SJCRH30 (cell line): Measurements from ENCODE around the gene LMNA. TPM values are rescaled to one million over a fixed set of nuclear protein-coding genes. Genes with fewer than 3 reads are reported as not detected.
"Not testable (repeated sequence)": the region's sequence is repeated elsewhere in the genome, so short reads cannot be mapped to it uniquely, and the experiment has no call there.

Experiments used
- DNase-seq, 2 experiments: peaks; one replicate each; pipeline ENCODE4 v3.0.0-alpha.2; 2015 to 2020
- H3K27ac ChIP-seq: fragments of 250-450 bp; sonication (Bioruptor Pico); 2 replicates; pipeline ENCODE4 v1.5.1; 2020; ENCODE audit warnings: mild to moderate bottlenecking, moderate library complexity
- H3K27me3 ChIP-seq: fragments of 250-450 bp; sonication (Bioruptor Pico); 2 replicates; pipeline ENCODE4 v1.5.1; 2020; ENCODE audit warnings: mild to moderate bottlenecking, moderate library complexity
- H3K36me3 ChIP-seq: fragments of 250-450 bp; sonication (Bioruptor Pico); 2 replicates; pipeline ENCODE4 v1.5.1; 2020; ENCODE audit warnings: mild to moderate bottlenecking, moderate library complexity
- H3K4me1 ChIP-seq: fragments of 250-450 bp; sonication (Bioruptor Pico); 2 replicates; pipeline ENCODE4 v1.5.1; 2020; ENCODE audit warnings: mild to moderate bottlenecking, moderate library complexity
- H3K4me3 ChIP-seq: fragments of 250-450 bp; sonication (Bioruptor Pico); 2 replicates; pipeline ENCODE4 v1.5.1; 2020; ENCODE audit warnings: mild to moderate bottlenecking, moderate library complexity
- H3K9me3 ChIP-seq: fragments of 250-450 bp; sonication (Bioruptor Pico); replicated peaks from 2 replicates; pipeline ENCODE4 v1.5.1; 2020; ENCODE audit warnings: mild to moderate bottlenecking, moderate library complexity
- total RNA-seq: library from RNA; depleted of rRNA; stranded (reverse); fragments of >200 nt; shearing (Covaris generic); gene quantifications from 2 replicates; pipeline ENCODE4 v1.2.3, GENCODE V29; 2014; rRNA removed

The LMNA gene
- 113 and 114 TPM in 2 replicates for total RNA-seq

DNA sequence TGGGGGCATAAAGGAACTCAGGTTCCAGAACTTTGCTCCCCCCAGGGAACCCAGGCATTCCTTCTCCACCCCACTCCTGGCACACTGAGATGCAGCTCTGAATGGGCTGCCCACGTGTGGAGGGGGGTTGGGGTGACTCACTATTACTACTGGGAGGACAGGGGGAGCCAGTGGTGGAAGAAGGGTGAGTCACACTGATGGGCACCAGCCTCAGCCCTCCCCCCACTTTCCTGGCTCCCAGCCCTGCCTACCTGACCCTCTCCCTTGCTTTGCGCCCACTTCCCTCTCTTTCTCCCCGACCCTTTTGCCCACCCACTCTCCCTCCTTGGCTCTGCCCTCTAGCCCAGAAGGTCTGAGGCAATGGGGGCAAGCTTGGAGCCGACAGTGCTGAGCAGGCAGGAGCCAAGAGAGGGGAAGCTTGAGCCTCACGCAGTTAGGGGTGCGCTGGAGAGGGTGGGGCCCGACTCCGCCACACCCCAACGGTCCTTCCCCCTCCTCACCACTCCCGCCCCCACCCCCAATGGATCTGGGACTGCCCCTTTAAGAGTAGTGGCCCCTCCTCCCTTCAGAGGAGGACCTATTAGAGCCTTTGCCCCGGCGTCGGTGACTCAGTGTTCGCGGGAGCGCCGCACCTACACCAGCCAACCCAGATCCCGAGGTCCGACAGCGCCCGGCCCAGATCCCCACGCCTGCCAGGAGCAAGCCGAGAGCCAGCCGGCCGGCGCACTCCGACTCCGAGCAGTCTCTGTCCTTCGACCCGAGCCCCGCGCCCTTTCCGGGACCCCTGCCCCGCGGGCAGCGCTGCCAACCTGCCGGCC is at the start of gene LMNA:
TSS of gene LMNA (plus strand) at position 611 of the 818 bp plus-strand sequence. CDS start 208 bp downstream, outside the sequence.
- H3K4me3 ChIP-seq, result peak within 1 kb of the TSS; percentile 76
- DNase-seq, result peak; percentile 85 to 90
- no peaks in the 10 kb centered on the region for H3K9me3 ChIP-seq
- H3K27ac ChIP-seq, result peak within 1 kb of the TSS; percentile 56
- H3K36me3 ChIP-seq, result no peaks in the 10 kb centered on the region
- peaks cover 43% of the 10 kb centered on the region for H3K4me1 ChIP-seq
- H3K27me3 ChIP-seq, result no peaks in the 10 kb centered on the region

DNA sequence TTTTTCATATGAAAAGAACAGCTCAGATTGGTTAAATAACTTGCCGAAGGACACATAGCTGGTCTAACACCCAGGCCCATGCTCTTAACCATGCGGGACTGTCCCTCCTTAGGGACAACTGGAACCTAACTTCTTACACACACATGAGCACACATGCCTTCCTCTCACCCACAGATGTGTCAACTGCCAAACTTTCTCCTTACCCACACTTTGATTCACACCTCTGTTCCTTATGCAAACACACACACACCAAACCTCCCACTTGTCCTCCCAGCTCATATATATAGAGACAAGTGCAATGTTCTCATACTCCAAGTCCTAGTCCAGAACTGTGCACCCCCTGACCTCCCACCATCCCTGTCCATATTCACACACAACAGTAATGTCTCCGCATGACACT is 49.3 kb upstream of the LMNA start:
- no peak overlapping the region for H3K27ac ChIP-seq
- H3K36me3 ChIP-seq, result no peaks in the 10 kb centered on the region
- no peak overlapping the region for H3K4me3 ChIP-seq
- DNase-seq, result no peak
- H3K4me1 ChIP-seq, result 0 out of 2 replicates have a peak, but pooled peaks cover 3% of the 10 kb centered on the region
- H3K27me3 ChIP-seq, result no peaks in the 10 kb centered on the region
- H3K9me3 ChIP-seq, result no peaks in the 10 kb centered on the region

DNA sequence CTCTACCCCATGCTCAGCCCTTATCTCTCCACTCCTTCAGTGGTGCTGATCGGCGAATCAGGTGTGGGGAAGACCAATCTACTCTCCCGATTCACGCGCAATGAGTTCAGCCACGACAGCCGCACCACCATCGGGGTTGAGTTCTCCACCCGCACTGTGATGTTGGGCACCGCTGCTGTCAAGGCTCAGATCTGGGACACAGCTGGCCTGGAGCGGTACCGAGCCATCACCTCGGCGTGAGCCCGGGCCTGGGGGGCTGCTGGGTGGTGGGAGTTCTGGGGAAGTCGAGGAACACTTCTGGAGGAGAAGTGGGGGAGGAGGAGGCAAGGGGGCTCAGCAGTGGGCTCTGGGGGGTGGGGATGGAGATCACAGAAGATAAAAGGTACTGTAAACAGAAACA is 48.6 kb upstream of the LMNA start:
- Histone ChIP-seq H3K4me3 (no peak overlapping the region), H3K27me3 (no peaks in the 10 kb centered on the region), H3K9me3 (no peaks in the 10 kb centered on the region), H3K36me3 (no peaks in the 10 kb centered on the region), H3K27ac (no peak overlapping the region), H3K4me1 (0 out of 2 replicates have a peak, but pooled peaks cover 3% of the 10 kb centered on the region)
- no peak for DNase-seq

DNA sequence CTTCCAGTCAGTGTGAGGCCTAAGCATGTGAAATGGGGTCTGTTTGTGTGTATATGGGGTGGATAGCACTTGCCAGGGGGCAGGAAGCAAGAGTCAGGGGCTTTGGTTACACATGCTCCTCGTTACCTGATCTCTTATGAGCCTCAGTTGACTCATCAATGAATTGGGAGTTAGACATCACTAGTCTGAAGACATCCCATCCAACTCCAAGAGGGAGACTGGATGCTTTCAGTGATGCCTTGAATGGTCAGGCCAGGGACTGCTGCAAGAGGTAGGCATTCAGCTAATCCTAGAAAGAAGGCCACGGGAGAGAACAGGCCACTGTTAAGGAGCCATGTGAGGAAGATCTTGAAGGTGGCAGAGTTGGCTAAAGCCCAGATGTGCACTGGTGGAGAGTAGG is 47.2 kb upstream of the LMNA start:
- Histone ChIP-seq H3K27ac (no peak overlapping the region), H3K9me3 (no peaks in the 10 kb centered on the region), H3K27me3 (no peaks in the 10 kb centered on the region), H3K4me1 (0 out of 2 replicates have a peak, but pooled peaks cover 3% of the 10 kb centered on the region), H3K4me3 (no peak overlapping the region), H3K36me3 (no peaks in the 10 kb centered on the region)
- DNase-seq, result no peak

DNA sequence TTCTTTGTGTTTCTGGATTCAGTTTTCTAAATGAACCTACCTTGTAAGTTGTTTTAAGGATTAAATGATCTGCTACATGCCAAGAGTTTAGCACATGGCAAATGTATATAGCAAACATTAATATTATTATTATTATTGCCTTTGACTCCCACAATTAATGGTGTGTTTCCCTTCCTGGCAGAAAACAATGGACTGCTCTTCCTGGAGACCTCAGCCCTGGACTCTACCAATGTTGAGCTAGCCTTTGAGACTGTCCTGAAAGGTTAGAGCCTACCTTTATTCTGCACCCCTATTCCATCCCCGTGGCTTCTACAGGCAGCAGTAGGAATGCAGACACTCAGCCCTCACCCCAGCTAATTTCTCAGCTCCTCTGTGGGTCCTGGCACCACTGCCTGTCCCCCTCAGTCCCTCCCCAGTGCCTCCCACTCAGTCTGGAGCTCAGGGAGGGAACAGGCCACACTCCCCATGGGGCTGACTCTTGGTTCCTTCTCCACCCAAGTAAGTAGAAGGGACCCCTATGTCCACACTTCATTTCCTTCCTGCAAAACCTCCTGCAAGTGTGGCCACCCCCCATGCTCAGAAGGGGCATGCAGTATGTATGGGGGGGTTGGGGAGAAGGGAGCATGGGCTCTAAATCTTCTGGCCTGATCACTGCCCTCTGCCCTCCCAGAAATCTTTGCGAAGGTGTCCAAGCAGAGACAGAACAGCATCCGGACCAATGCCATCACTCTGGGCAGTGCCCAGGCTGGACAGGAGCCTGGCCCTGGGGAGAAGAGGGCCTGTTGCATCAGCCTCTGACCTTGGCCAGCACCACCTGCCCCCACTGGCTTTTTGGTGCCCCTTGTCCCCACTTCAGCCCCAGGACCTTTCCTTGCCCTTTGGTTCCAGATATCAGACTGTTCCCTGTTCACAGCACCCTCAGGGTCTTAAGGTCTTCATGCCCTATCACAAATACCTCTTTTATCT is 44.7 kb upstream of the LMNA start:
- no peak overlapping the region for H3K27ac ChIP-seq
- H3K27me3 ChIP-seq, result no peaks in the 10 kb centered on the region
- no peaks in the 10 kb centered on the region for H3K9me3 ChIP-seq
- H3K4me1 ChIP-seq, result no peaks in the 10 kb centered on the region
- H3K36me3 ChIP-seq, result no peaks in the 10 kb centered on the region
- DNase-seq, result no peak
- H3K4me3 ChIP-seq, result no peak overlapping the region

GRCh38 chr1:156070548-156070947 is 44.0 kb upstream of the LMNA start:
- Histone ChIP-seq H3K27ac (no peak overlapping the region), H3K4me1 (no peaks in the 10 kb centered on the region), H3K9me3 (no peaks in the 10 kb centered on the region), H3K36me3 (no peaks in the 10 kb centered on the region), H3K27me3 (no peaks in the 10 kb centered on the region), H3K4me3 (no peak overlapping the region)
- peak in 1 of 2 experiments; percentile 31 for DNase-seq

DNA sequence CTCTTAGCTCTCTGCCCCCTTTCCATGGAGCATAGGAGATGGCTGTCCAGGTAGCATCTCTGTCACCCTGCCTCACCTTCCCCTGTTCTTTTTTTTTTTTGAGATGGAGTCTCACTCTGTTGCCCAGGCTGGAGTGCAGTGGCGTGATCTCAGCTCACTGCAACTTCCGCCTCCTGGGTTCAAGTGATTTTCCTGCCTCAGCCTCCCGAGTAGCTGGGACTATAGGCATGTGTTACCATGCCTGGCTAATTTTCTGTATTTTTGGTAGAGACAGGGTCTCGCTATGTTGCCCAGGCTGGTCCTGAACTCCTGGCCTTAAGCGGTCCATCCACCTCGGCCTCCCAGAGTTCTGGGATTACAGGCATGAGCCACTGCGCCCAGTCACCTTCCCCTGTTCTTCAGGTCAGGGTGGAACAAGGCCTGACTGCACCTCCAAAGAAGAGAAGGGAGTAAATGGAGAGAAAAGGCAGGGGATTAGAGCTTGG is 43.1 kb upstream of the LMNA start:
- H3K9me3 ChIP-seq, H3K36me3 ChIP-seq, H3K27ac ChIP-seq, H3K4me3 ChIP-seq, H3K27me3 ChIP-seq, H3K4me1 ChIP-seq, DNase-seq: not testable (repeated sequence)

DNA sequence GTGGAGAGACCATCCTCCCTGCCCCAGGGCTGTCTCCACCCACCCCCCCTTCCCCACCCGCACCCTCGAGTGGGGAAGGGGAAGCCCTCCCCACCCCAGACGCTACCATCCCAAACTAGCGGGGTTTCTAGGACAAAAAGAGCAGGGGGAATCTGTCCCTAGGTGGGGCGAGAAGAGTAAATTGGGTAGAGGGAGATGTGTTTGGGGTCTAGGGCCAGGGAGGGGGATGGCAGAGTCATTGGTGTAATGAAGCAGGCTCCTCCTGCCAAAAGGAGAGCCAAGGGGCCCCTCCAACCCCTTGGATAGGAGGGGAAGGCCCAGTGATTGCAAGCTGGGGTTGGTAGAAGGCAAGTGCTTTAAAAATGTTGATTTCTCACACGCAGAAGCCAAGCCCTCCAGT is 42.3 kb upstream of the LMNA start:
- no peaks in the 10 kb centered on the region for H3K4me1 ChIP-seq
- no peak overlapping the region for H3K27ac ChIP-seq
- no peaks in the 10 kb centered on the region for H3K9me3 ChIP-seq
- no peak overlapping the region for H3K4me3 ChIP-seq
- H3K27me3 ChIP-seq, result no peaks in the 10 kb centered on the region
- no peak for DNase-seq
- H3K36me3 ChIP-seq, result peaks cover 6% of the 10 kb centered on the region

- Histone ChIP-seq H3K4me1 (no peaks in the 10 kb centered on the region), H3K9me3 (no peaks in the 10 kb centered on the region), H3K36me3 (peaks cover 8% of the 10 kb centered on the region), H3K27ac (no peak overlapping the region), H3K4me3 (no peak overlapping the region), H3K27me3 (no peaks in the 10 kb centered on the region)
- DNase-seq, result no peak
Observed at GRCh38 chr1:156073110-156073687, 41.3 kb upstream of the LMNA start.

DNA sequence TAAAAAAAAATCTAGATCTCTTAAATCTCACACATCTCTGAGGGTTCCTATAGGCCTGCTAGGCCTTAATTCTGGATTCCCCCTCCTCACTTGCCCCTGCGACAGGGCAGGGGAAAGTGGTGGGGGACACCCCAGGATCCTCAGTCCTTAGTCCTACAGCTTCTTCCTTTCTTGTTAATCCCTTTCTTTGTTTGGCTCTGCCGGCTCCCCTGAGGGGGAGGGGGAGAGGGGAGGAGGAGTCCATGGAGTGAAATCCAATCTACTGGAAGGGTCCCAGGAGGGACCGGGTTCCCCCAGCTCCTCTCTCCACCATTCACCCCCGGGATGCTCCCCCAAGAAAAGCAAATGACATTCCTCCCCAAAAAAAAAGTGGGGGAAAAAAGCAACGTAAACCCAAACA is 40.8 kb upstream of the LMNA start:
- Histone ChIP-seq H3K4me3 (no peak overlapping the region), H3K36me3 (peaks cover 8% of the 10 kb centered on the region), H3K4me1 (no peaks in the 10 kb centered on the region), H3K27ac (no peak overlapping the region), H3K9me3 (no peaks in the 10 kb centered on the region), H3K27me3 (no peaks in the 10 kb centered on the region)
- DNase-seq, result peak in 1 of 2 experiments; percentile 40

GRCh38 chr1:156074661-156075060 is 39.9 kb upstream of the LMNA start:
- no peak overlapping the region for H3K27ac ChIP-seq
- no peaks in the 10 kb centered on the region for H3K4me1 ChIP-seq
- no peak overlapping the region for H3K4me3 ChIP-seq
- H3K36me3 ChIP-seq, result peaks cover 8% of the 10 kb centered on the region
- H3K27me3 ChIP-seq, result no peaks in the 10 kb centered on the region
- H3K9me3 ChIP-seq, result no peaks in the 10 kb centered on the region
- DNase-seq, result no peak

- no peaks in the 10 kb centered on the region for H3K4me1 ChIP-seq
- H3K4me3 ChIP-seq, result no peak overlapping the region
- H3K27ac ChIP-seq, result no peak overlapping the region
- H3K27me3 ChIP-seq, result no peaks in the 10 kb centered on the region
- DNase-seq, result no peak
- H3K9me3 ChIP-seq, result no peaks in the 10 kb centered on the region
- peaks cover 8% of the 10 kb centered on the region for H3K36me3 ChIP-seq
Observed at GRCh38 chr1:156075162-156075561, 39.3 kb upstream of the LMNA start.

DNA sequence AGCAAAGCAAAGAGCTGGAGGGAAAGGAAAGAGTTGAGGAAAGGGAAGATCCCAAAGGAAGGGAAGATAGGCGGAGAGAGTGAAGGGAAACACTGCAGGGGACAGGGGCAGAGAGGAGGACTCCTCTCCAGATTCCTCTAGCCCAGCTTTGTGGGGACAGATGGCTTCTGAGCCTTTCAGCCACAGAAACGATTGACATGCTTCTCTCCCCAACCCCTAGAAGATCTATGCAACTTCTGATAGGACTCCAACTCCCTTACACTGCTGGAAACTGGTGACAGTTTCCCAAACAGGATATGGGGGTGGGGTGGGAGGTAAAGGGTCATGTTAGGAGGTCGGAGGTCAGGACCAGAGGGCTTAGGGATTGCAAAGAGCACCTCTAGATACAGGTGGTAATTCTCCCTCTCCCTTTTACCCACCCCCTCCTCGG is 38.7 kb upstream of the LMNA start:
- H3K9me3 ChIP-seq, result no peaks in the 10 kb centered on the region
- no peaks in the 10 kb centered on the region for H3K27me3 ChIP-seq
- no peaks in the 10 kb centered on the region for H3K4me1 ChIP-seq
- no peak overlapping the region for H3K4me3 ChIP-seq
- H3K36me3 ChIP-seq, result peaks cover 8% of the 10 kb centered on the region
- no peak overlapping the region for H3K27ac ChIP-seq
- DNase-seq, result no peak

- DNase-seq, result no peak
- Histone ChIP-seq H3K36me3 (peaks cover 8% of the 10 kb centered on the region), H3K27me3 (no peaks in the 10 kb centered on the region), H3K27ac (no peak overlapping the region), H3K9me3 (no peaks in the 10 kb centered on the region), H3K4me3 (no peak overlapping the region), H3K4me1 (no peaks in the 10 kb centered on the region)
Observed at GRCh38 chr1:156076609-156077429, 37.7 kb upstream of the LMNA start.
